HCT116 (cell line): ENCODE measurements around the gene DOCK1. TPM values are rescaled to one million over a fixed set of nuclear protein-coding genes. Genes with fewer than 3 reads are reported as not detected.

ENCODE experiments used
- ATAC-seq: fragments of 200-7000 bp; cut with Tn5 transposase; 2 replicates; pipeline ENCODE4 v1.9.1; 2020; ENCODE audit warnings: mild to moderate bottlenecking, moderate library complexity
- BruUV-seq: library from RNA; stranded (reverse); fragments of 400-500 nt; replicated peaks from 2 replicates; lab custom pipeline; 2021; lab: Mats Ljungman, UMichigan
- CTCF ChIA-PET: fragments of 300-600 bp; sonication (Branson Sonifier 250); formaldehyde crosslinking; loops from one replicate; lab custom pipeline; 2021; ENCODE audit warnings: antibody characterized with exemption; lab: Charles Lee
- POLR2A ChIA-PET: fragments of 300-600, 350-600 bp; sonication (Branson Sonifier 250); formaldehyde crosslinking; loops from one replicate; lab custom pipeline; 2021; ENCODE audit warnings: antibody characterized with exemption; lab: Charles Lee
- RAD21 ChIA-PET, 2 experiments: fragments of 300-600 bp; sonication (Branson Sonifier 250); formaldehyde crosslinking; loops; one replicate each; lab custom pipeline; 2023; ENCODE audit warnings: low total read pairs in 2 of 2; ENCODE audit not compliant: uncharacterized antibody in 2 of 2, unreplicated experiment in 2 of 2, low non-redundant PET in 1 of 2; lab: Charles Lee
- DNase-seq: peaks from one replicate; pipeline ENCODE4 v3.0.0-alpha.2; 2010; ENCODE audit warnings: low read depth, low spot score
- H2AFZ ChIP-seq: fragments of 200-600 bp; shearing (Covaris generic), sonication (generic); 2 replicates; pipeline ENCODE4 v1.6.1; 2017; ENCODE audit warnings: low read depth, mixed run types, mixed read lengths, antibody characterized with exemption, low read length; ENCODE audit not compliant: poor library complexity, severe bottlenecking
- H3K27ac ChIP-seq: 2 replicates; pipeline ENCODE4 v1.5.1; 2012; ENCODE audit warnings: low read depth, low read length
- H3K27me3 ChIP-seq: fragments of 200-600 bp; sonication (generic); 2 replicates; pipeline ENCODE4 v1.6.1; 2016; ENCODE audit warnings: mixed run types, low read length, mixed read lengths; ENCODE audit not compliant: insufficient read depth
- H3K36me3 ChIP-seq, 2 experiments: fragments of 200-500 bp in 1 of 2; fragments of 200-600 bp in 1 of 2; sonication (Bioruptor generic) in 1 of 2; sonication (generic) in 1 of 2; 2 replicates each; pipeline versions ENCODE4 v1.5.1 to v1.6.1; 2014 to 2016; ENCODE audit warnings: low read length in 2 of 2, inconsistent platforms in 1 of 2, mixed read lengths in 1 of 2, mixed run types in 1 of 2; ENCODE audit not compliant: insufficient read depth in 2 of 2, control insufficient read depth in 1 of 2
- H3K4me1 ChIP-seq, 2 experiments: fragments of 200-600 bp in 1 of 2; sonication (generic) in 1 of 2; 2 replicates each; pipeline versions ENCODE4 v1.5.1 to v1.6.1; 2012 to 2017; ENCODE audit warnings: low read length in 2 of 2, inconsistent platforms in 1 of 2, mild to moderate bottlenecking in 1 of 2, mixed read lengths in 1 of 2, mixed run types in 1 of 2, moderate library complexity in 1 of 2; ENCODE audit not compliant: insufficient read depth in 2 of 2, control insufficient read depth in 1 of 2
- H3K4me2 ChIP-seq: fragments of 200-600 bp; sonication (generic); 2 replicates; pipeline ENCODE4 v1.6.1; 2017; ENCODE audit warnings: mixed run types, low read length, mixed read lengths
- H3K4me3 ChIP-seq, 2 experiments: fragments of 200-600 bp in 1 of 2; sonication (generic) in 1 of 2; replicated peaks in 1 of 2; 2 replicates each; pipeline ENCODE4 v1.5.1; 2011 to 2016; ENCODE audit warnings: low read length in 2 of 2, control low read depth in 1 of 2, low read depth in 1 of 2, mild to moderate bottlenecking in 1 of 2, mixed read lengths in 1 of 2, mixed run types in 1 of 2
- H3K79me2 ChIP-seq: fragments of 200-600 bp; sonication (generic); 2 replicates; pipeline ENCODE4 v1.6.1; 2017; ENCODE audit warnings: mild to moderate bottlenecking, mixed run types, low read length, moderate library complexity, mixed read lengths; ENCODE audit not compliant: insufficient read depth
- H3K9ac ChIP-seq: fragments of 200-600 bp; sonication (generic); 2 replicates; pipeline ENCODE4 v1.6.1; 2016; ENCODE audit warnings: low read length, mixed read lengths
- H3K9me2 ChIP-seq: fragments of 200-600 bp; sonication (generic), shearing (Covaris generic); 2 replicates; pipeline ENCODE4 v1.6.1; 2017; ENCODE audit warnings: mixed run types, mild to moderate bottlenecking, moderate library complexity; ENCODE audit not compliant: insufficient read depth
- H3K9me3 ChIP-seq, 2 experiments: fragments of 200-500 bp in 1 of 2; fragments of 200-600 bp in 1 of 2; sonication (Bioruptor generic) in 1 of 2; sonication (generic) in 1 of 2; 2 replicates each; pipeline ENCODE4 v1.6.1; 2014 to 2017; ENCODE audit warnings: low read length in 2 of 2, mixed read lengths in 2 of 2, inconsistent platforms in 1 of 2, low read depth in 1 of 2, mild to moderate bottlenecking in 1 of 2, mixed run types in 1 of 2, moderate library complexity in 1 of 2; ENCODE audit not compliant: control insufficient read depth in 1 of 2, insufficient read depth in 1 of 2
- H4K20me1 ChIP-seq: fragments of 200-600 bp; sonication (generic), shearing (Covaris generic); 2 replicates; pipeline ENCODE4 v1.6.1; 2017; ENCODE audit warnings: mixed run types, mild to moderate bottlenecking, moderate library complexity; ENCODE audit not compliant: insufficient read depth
- ATF3 ChIP-seq: IDR thresholded peaks from 2 replicates; pipeline ENCODE4 v1.6.1; 2012
- CEBPB ChIP-seq: IDR thresholded peaks from 2 replicates; pipeline ENCODE4 v1.6.1; 2012; ENCODE audit warnings: low read depth
- ELF1 ChIP-seq: IDR thresholded peaks from 2 replicates; pipeline ENCODE4 v1.6.1; 2012; ENCODE audit warnings: low read depth, borderline replicate concordance
- EZH2phosphoT487 ChIP-seq: fragments of 200-600 bp; IDR thresholded peaks from 2 replicates; pipeline ENCODE4 v1.6.1; 2018; ENCODE audit warnings: antibody characterized with exemption, borderline replicate concordance
- FOSL1 ChIP-seq: IDR thresholded peaks from 2 replicates; pipeline ENCODE4 v1.6.1; 2012; ENCODE audit warnings: low read depth
- JUND ChIP-seq: IDR thresholded peaks from 2 replicates; pipeline ENCODE4 v1.6.1; 2012
- POLR2A ChIP-seq: IDR thresholded peaks from 2 replicates; pipeline ENCODE4 v1.7.0; 2011; ENCODE audit warnings: borderline replicate concordance; ENCODE audit not compliant: insufficient read depth, insufficient read length; ENCODE audit errors: extremely low read depth
- POLR2AphosphoS5 ChIP-seq: IDR thresholded peaks from 2 replicates; pipeline ENCODE4 v1.6.1; 2011; ENCODE audit warnings: mild to moderate bottlenecking, low read depth, low read length, moderate library complexity
- RAD21 ChIP-seq: IDR thresholded peaks from 2 replicates; pipeline ENCODE4 v1.6.1; 2012; ENCODE audit warnings: low read depth, mild to moderate bottlenecking
- REST ChIP-seq: IDR thresholded peaks from 2 replicates; pipeline ENCODE4 v1.6.1; 2012; ENCODE audit warnings: low read depth
- SIN3A ChIP-seq: IDR thresholded peaks from 2 replicates; pipeline ENCODE4 v1.6.1; 2012; ENCODE audit warnings: low read depth
- SP1 ChIP-seq: IDR thresholded peaks from 2 replicates; pipeline ENCODE4 v1.6.1; 2012; ENCODE audit warnings: low read depth
- SRF ChIP-seq: IDR thresholded peaks from 2 replicates; pipeline ENCODE4 v1.6.1; 2012; ENCODE audit warnings: low read depth
- YY1 ChIP-seq: IDR thresholded peaks from 2 replicates; pipeline ENCODE4 v1.6.1; 2011; ENCODE audit warnings: low read length, low read depth, moderate library complexity, mild to moderate bottlenecking; ENCODE audit not compliant: insufficient replicate concordance; ENCODE audit errors: extremely low read depth
- ZFX ChIP-seq: fragments of 450-650 bp; IDR thresholded peaks from 2 replicates; pipeline ENCODE4 v1.6.1; 2017
- intact Hi-C: fragments of 100-400 bp; cut with micrococcal nuclease; formaldehyde crosslinking; loops from 2 replicates; pipeline ENCODE4 v1.10.0; 2022
- total RNA-seq: library from RNA; stranded (reverse); gene quantifications from one replicate; pipeline ENCODE4 v1.2.1, GENCODE V29; 2021; ENCODE audit not compliant: unreplicated experiment
- TF ChIP-seq, protein P1 (sequence below), 3 experiments: fragments of 200-600 bp in 1 of 3; sonication (generic) in 1 of 3; IDR thresholded peaks in 2 of 3; conservative IDR thresholded peaks in 1 of 3; 2 replicates each; pipeline ENCODE4 v1.5.1; 2012 to 2017; ENCODE audit warnings: low read depth in 2 of 3, low read length in 2 of 3, antibody characterized with exemption in 1 of 3, borderline replicate concordance in 1 of 3, control low read depth in 1 of 3, mild to moderate bottlenecking in 1 of 3, mixed read lengths in 1 of 3, mixed run types in 1 of 3, moderate library complexity in 1 of 3; ENCODE audit not compliant: insufficient read depth in 1 of 3
- TF ChIP-seq, protein P2 (sequence below): IDR thresholded peaks from 2 replicates; pipeline ENCODE4 v1.6.1; 2012

DOCK1 gene
- total RNA-seq, 1 experiment from 2014 or later, result 46.5 TPM

DNA sequence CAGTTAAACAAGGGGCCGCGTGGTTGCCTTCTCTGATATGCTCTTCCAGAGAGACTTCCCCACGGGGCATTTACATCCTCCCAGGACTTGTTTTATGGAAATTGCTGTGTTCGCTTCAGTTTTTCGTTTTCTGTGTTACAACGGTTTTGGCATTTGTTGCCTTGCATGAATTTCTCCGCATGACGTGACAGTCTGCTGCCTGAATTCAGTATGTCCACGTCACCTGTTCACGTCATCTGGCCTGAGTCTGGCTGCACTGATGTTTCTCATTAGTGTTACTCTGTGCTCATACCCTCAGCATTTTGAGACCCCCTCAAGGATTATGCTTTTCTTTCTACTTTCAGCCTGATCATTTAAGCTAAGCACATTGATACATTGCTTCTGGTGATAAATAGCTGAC lies 340.2 kb downstream of the DOCK1 start:
- H3K4me3 ChIP-seq, result no peak overlapping the region
- POLR2A ChIA-PET, result no interaction called here
- H3K4me1 ChIP-seq, result no peaks in the 10 kb centered on the region
- H4K20me1 ChIP-seq, result no peaks in the 10 kb centered on the region
- H3K9me2 ChIP-seq, result no peaks in the 10 kb centered on the region
- DNase-seq (no peak), ATAC-seq (no peak)
- no TSS peak for BruUV-seq
- TF ChIP-seq POLR2AphosphoS5, result no peak
- intact Hi-C loops, result loop anchor here (10.0 kb wide), 2 partner anchors 329 to 609 kb away; no protein-coding TSS in a partner anchor
- no peak overlapping the region for H3K4me2 ChIP-seq
- H3K9me3 ChIP-seq, result no peaks in the 10 kb centered on the region
- no peaks in the 10 kb centered on the region for H3K27me3 ChIP-seq
- CTCF ChIA-PET, result no interaction called here
- H3K36me3 ChIP-seq, result no peaks in the 10 kb centered on the region
- H3K9ac ChIP-seq, result no peak overlapping the region
- no peak overlapping the region for H2AFZ ChIP-seq
- no peaks in the 10 kb centered on the region for H3K79me2 ChIP-seq
- RAD21 ChIA-PET, result no interaction called here
- H3K27ac ChIP-seq, result no peak overlapping the region

DNA sequence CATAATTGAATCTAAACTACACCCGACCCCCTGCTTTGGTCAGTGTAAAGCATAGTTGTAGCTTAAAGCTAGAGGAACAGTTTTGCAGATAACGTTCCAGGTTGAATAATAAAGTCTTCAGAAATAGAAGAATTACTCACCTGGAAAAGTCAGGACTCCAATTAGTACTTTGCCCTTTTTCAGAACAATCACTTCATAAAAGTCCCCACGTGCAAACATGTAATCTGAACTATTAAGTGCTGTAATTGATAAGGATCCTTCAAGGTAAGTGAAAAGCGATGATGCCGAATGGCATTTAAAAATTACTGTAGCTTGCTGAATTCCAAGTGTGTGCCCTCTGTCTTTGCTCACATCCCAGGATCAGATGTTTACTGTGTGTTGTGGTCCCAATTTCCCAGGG lies 344.8 kb downstream of the DOCK1 start:
- ATAC-seq, result no peak
- no peak for DNase-seq
- Histone ChIP-seq H3K36me3 (no peaks in the 10 kb centered on the region), H3K9ac (no peak overlapping the region), H2AFZ (no peak overlapping the region), H3K27me3 (no peaks in the 10 kb centered on the region), H3K79me2 (no peaks in the 10 kb centered on the region), H3K9me3 (no peaks in the 10 kb centered on the region), H3K4me3 (no peak overlapping the region), H3K9me2 (no peaks in the 10 kb centered on the region), H3K4me1 (no peaks in the 10 kb centered on the region), H3K4me2 (no peak overlapping the region), H3K27ac (no peak overlapping the region), H4K20me1 (no peaks in the 10 kb centered on the region)
- ChIA-PET CTCF (no interaction called here), RAD21 (no interaction called here), POLR2A (no interaction called here)
- TF ChIP-seq REST, result no peak
- no peak for TF ChIP-seq RAD21
- TF ChIP-seq, protein P1, sequence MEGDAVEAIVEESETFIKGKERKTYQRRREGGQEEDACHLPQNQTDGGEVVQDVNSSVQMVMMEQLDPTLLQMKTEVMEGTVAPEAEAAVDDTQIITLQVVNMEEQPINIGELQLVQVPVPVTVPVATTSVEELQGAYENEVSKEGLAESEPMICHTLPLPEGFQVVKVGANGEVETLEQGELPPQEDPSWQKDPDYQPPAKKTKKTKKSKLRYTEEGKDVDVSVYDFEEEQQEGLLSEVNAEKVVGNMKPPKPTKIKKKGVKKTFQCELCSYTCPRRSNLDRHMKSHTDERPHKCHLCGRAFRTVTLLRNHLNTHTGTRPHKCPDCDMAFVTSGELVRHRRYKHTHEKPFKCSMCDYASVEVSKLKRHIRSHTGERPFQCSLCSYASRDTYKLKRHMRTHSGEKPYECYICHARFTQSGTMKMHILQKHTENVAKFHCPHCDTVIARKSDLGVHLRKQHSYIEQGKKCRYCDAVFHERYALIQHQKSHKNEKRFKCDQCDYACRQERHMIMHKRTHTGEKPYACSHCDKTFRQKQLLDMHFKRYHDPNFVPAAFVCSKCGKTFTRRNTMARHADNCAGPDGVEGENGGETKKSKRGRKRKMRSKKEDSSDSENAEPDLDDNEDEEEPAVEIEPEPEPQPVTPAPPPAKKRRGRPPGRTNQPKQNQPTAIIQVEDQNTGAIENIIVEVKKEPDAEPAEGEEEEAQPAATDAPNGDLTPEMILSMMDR (IDR thresholded peaks at IDR 0.05 in 2 of 3, conservative IDR thresholded peaks at IDR 0.05 in 1 of 3; ENCODE audit: borderline replicate concordance in 1 of 3, insufficient read depth in 1 of 3, low read depth in 2 of 3, low read length in 2 of 3), result no peak
- no peak for TF ChIP-seq SP1
- no peak for TF ChIP-seq CEBPB
- no peak for TF ChIP-seq YY1
- TF ChIP-seq SIN3A, result no peak
- TF ChIP-seq ATF3, result no peak
- TF ChIP-seq JUND, result no peak
- no peak for TF ChIP-seq ZFX
- TF ChIP-seq, protein P2, sequence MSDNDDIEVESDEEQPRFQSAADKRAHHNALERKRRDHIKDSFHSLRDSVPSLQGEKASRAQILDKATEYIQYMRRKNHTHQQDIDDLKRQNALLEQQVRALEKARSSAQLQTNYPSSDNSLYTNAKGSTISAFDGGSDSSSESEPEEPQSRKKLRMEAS, result no peak
- TF ChIP-seq ELF1, result no peak
- TF ChIP-seq FOSL1, result no peak
- TF ChIP-seq POLR2A, result no peak
- no peak for TF ChIP-seq SRF
- TF ChIP-seq EZH2phosphoT487, result no peak
- intact Hi-C loops, result no loop called here
- no TSS peak for BruUV-seq
